Measurements from ENCODE around the gene ASPM. TPM values are rescaled to one million over a fixed set of nuclear protein-coding genes. Genes with fewer than 3 reads are reported as not detected.

ASPM gene
- total RNA-seq, 1 experiment from 2014 or later, result 44.0 TPM

- CTCF ChIA-PET, result no interaction called here
- no TSS peak for BruUV-seq (replicated peaks)
- H3K27ac Mint-ChIP-seq (ENCODE audit: unreplicated experiment), result no peak overlapping the region
- no peaks in the 10 kb centered on the region for H3K4me1 Mint-ChIP-seq (ENCODE audit: low read depth, unreplicated experiment)
- peaks cover 7% of the 10 kb centered on the region for H3K9me3 Mint-ChIP-seq (ENCODE audit: low read depth, unreplicated experiment)
- no peak overlapping the region for H3K4me3 Mint-ChIP-seq (ENCODE audit: low read depth, unreplicated experiment)
- TF ChIP-seq CTCF (IDR thresholded peaks at IDR 0.05; ENCODE audit: unreplicated experiment), result no peak
- H3K27me3 Mint-ChIP-seq (ENCODE audit: unreplicated experiment), result no peaks in the 10 kb centered on the region
- no peaks in the 10 kb centered on the region for H3K36me3 Mint-ChIP-seq (ENCODE audit: insufficient read depth, unreplicated experiment)
- DNase-seq, result no peak
- intact Hi-C loops (cut with micrococcal nuclease; ENCODE audit: unreplicated experiment), result no loop called here
These were observed 72.5 kb downstream of the ASPM start for GRCh38 chr1:197073978-197074377.

- CTCF ChIA-PET, result no interaction called here
- Mint-ChIP-seq H3K36me3 (ENCODE audit: insufficient read depth, unreplicated experiment) (no peaks in the 10 kb centered on the region), H3K27ac (ENCODE audit: unreplicated experiment) (no peak overlapping the region)
These were observed 79.0 kb downstream of the ASPM start for GRCh38 chr1:197067457-197067818.

GRCh38 chr1:197066719-197067456, 79.6 kb downstream of the ASPM start, which contains the start of gene F13B:
Gene F13B (minus strand): TSS chr1:197067260. CDS start chr1:197067223, 37 bp downstream.
- no TSS peak for BruUV-seq (replicated peaks)
- H3K36me3 Mint-ChIP-seq (ENCODE audit: insufficient read depth, unreplicated experiment), result no peaks in the 10 kb centered on the region
- no peaks in the 10 kb centered on the region for H3K27me3 Mint-ChIP-seq (ENCODE audit: unreplicated experiment)

More at GRCh38 chr1:197067457-197067818, 79.0 kb downstream of the ASPM start:
- H3K4me3 Mint-ChIP-seq (ENCODE audit: low read depth, unreplicated experiment), result no peak overlapping the region
- H3K4me1 Mint-ChIP-seq (ENCODE audit: low read depth, unreplicated experiment), result no peaks in the 10 kb centered on the region
- H3K9me3 Mint-ChIP-seq (ENCODE audit: low read depth, unreplicated experiment), result peaks cover 5% of the 10 kb centered on the region
- no peak for DNase-seq
- no peak for TF ChIP-seq CTCF (IDR thresholded peaks at IDR 0.05; ENCODE audit: unreplicated experiment)
- no TSS peak for BruUV-seq (replicated peaks)
- no peaks in the 10 kb centered on the region for H3K27me3 Mint-ChIP-seq (ENCODE audit: unreplicated experiment)
- intact Hi-C loops (cut with micrococcal nuclease; ENCODE audit: unreplicated experiment), result loop anchor here (2.0 kb wide), 1 partner anchor 325 kb away; no protein-coding TSS in a partner anchor

GRCh38 chr1:197066277-197066676, 80.2 kb downstream of the ASPM start:
- H3K27me3 Mint-ChIP-seq (ENCODE audit: unreplicated experiment), result no peaks in the 10 kb centered on the region
- CTCF ChIA-PET, result no interaction called here
- H3K9me3 Mint-ChIP-seq (ENCODE audit: low read depth, unreplicated experiment), result peaks cover 4% of the 10 kb centered on the region
- no peaks in the 10 kb centered on the region for H3K4me1 Mint-ChIP-seq (ENCODE audit: low read depth, unreplicated experiment)
- H3K4me3 Mint-ChIP-seq (ENCODE audit: low read depth, unreplicated experiment), result no peak overlapping the region
- intact Hi-C loops (cut with micrococcal nuclease; ENCODE audit: unreplicated experiment), result loop anchor here (2.0 kb wide), 1 partner anchor 323 kb away; no protein-coding TSS in a partner anchor
- H3K36me3 Mint-ChIP-seq (ENCODE audit: insufficient read depth, unreplicated experiment), result no peaks in the 10 kb centered on the region
- no peak for TF ChIP-seq CTCF (IDR thresholded peaks at IDR 0.05; ENCODE audit: unreplicated experiment)
- DNase-seq, result no peak
- H3K27ac Mint-ChIP-seq (ENCODE audit: unreplicated experiment), result no peak overlapping the region
- no TSS peak for BruUV-seq (replicated peaks)

More at GRCh38 chr1:197066719-197067456, 79.6 kb downstream of the ASPM start, which contains the start of gene F13B:
- no peaks in the 10 kb centered on the region for H3K4me1 Mint-ChIP-seq (ENCODE audit: low read depth, unreplicated experiment)
- intact Hi-C loops (cut with micrococcal nuclease; ENCODE audit: unreplicated experiment), result loop anchor here (2.0 kb wide), 1 partner anchor 324 kb away; no protein-coding TSS in a partner anchor
- peaks cover 4% of the 10 kb centered on the region for H3K9me3 Mint-ChIP-seq (ENCODE audit: low read depth, unreplicated experiment)
- no peak for DNase-seq
- CTCF ChIA-PET, result no interaction called here
- H3K27ac Mint-ChIP-seq (ENCODE audit: unreplicated experiment), result no peak within 1 kb of the TSS
- no peak for TF ChIP-seq CTCF (IDR thresholded peaks at IDR 0.05; ENCODE audit: unreplicated experiment)
- no peak within 1 kb of the TSS for H3K4me3 Mint-ChIP-seq (ENCODE audit: low read depth, unreplicated experiment)

Data from Calu3 (cell line).